ENCODE results near the gene SLC25A30.
"Not testable (repeated sequence)": the region's sequence is repeated elsewhere in the genome, so short reads cannot be mapped to it uniquely, and the experiment has no call there.

Gene SLC25A30

DNA sequence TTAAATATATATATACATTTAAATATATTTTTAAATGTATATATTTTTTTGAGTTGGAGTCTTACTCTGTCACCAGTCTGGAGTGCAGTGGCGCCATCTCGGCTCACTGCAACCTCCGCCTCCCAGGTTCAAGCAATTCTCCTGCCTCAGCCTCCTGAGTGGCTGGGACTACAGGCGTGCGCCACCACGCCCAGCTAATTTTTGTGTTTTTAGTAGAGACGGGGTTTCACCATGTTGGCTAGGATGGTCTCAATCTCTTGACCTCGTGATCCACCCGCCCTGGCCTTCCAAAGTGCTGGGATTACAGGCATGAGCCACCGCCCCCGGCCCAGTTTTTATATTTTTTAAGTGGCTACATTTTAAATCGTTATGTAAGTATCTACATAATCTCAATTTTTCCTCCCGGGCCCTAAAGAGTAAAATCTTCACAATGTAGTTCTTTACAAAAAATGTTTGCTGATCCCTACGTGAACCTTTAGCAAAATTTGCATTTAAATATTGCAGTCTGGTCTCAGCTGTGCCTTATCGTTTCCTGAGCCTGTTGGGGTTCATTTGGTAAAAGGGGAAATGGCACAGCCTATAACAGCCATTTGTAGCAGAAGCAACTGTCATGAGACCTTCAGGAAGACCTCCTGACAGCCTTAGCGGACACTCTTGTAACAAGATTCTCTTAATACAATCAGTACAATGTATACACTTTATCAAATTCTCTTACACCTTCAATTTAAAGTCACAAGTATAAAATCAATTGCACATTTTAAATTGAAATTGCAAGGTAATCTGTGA is 8.1 kb upstream of the SLC25A30 start:
- not testable (repeated sequence) for DNase-seq

DNA sequence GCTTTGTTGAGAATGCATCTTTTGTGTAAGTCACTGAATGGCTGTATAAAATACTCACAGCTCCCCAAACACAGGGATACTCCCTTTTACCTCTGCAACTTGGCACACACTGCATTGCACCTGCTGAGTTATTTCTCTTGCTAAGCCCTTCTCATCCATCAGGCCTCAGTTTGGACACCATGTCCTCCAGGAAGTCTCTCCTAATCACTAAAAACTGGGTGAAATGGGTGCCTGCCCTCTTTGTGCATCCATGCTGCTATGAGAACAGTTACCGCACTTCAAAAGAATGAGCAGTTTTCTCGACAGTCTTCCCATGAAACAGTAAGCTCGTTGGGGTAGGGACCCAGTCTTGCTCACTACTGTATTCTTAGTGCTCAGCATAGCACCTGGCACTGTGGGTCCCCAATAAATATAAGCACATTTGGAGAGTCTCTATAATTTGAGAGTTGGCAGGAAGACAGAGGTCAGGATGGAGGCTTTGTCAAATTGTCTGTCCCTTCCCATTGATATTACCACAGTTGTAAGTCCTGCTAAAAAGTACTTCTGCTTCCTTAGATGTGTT is 4.6 kb upstream of the SLC25A30 start:
- no peak for DNase-seq

DNA sequence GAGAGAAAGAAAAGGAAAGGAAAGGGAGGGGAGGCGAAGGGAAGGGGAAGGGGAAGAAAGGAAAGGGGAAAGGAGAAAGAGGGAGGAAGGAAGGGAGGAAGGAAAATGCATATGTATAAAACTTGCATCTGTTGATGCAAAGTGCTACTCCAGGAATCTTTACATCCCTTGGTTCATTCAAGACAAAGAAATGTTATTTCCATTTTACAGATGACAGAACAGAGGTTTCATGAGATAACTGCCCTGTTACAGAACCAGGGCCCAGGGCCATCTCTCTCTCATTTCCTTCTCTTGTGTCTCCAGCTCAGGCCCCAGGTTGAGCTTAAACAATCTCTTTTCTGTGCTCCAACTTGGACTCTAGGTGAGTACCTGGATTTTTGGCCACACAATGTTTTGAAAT is 1.8 kb upstream of the SLC25A30 start:
- no peak for DNase-seq

DNA sequence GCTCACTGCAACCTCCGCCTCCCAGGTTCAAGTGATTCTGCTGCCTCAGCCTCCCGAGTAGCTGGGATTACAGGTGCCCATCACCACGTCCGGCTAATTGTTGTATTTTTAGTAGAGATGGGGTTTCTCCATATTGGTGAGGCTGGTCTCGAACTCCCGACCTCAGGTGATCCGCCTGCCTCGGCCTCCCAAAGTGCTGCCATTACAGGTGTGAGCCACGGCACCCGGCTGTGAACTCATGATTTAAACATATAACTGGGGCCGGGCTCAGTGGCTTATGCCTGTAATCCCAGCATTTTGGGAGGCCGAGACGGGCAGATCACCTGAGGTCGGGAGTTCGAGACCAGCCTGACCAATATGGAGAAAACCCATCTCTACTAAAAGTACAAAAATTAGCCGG is 1.2 kb upstream of the SLC25A30 start:
- DNase-seq = not testable (repeated sequence)

DNA sequence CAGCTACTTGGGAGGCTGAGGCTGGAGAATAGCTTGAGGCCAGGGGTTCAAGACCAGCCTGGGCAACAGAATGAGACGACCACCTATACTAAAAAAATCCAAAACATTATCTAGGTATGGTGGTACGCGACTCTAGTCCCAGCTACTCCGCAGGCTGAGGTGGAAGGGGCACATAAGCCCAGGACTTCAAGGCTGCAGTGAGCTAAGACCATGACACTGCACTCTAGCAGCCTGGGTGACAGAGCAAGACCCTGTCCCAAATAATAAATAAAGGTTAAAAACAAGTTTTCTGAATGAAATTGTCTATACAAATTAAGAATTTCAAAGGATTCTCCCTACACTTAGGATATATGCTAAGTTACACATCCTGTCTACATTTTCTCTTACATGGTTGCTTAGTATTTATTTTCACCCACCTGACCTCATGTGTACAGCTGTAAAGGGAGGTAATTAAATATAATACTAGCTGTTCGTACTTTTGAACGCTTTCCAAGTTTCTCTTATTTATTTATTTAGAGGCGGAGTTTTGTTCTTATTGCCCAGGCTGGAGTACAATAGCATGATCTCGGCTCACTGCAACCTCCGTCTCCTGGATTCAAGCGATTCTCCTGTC is 1.6 kb downstream of the SLC25A30 start:
- DNase-seq = no peak

DNA sequence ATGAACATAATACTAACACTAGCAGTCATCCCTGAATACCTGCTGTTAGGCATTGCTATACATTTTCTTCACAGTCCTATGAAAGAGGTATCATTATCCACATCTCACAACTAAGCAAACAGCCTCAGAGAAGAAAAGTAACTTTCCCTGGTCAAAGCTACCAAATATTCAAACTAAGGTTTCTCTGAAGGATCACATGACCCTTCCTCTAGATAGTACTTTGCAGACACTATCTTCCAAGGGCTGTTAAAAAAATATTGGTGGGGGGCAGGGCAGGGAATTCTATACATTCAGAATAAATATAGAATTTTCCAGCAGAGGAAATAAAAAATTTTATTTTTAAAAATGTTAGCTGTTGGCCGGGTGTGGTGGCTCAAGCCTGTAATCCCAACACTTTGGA is 3.1 kb downstream of the SLC25A30 start:
- no peak for DNase-seq

DNA sequence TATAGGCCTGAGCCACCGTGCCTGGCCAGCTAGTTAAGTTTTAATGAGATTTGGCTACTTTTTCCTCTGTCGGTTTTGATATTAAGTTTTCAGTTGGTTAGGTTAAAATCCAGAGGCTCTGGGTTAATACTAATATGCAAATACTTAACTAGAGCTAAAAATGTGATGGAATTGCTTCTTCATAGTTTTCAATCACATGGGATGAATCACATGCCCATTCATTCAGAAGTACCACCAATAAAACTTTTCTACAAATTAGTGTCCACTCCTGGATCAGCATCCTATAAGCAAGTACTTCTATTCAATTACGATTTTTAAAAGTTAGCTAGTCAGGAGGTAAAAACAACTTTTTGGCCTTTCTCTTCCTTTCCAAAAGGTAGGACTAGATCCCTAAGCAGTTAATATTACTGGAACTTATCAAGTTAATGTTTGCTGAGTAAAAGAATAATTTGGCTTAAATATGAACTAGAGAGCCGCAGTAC is 4.3 kb downstream of the SLC25A30 start:
- no peak for DNase-seq

DNA sequence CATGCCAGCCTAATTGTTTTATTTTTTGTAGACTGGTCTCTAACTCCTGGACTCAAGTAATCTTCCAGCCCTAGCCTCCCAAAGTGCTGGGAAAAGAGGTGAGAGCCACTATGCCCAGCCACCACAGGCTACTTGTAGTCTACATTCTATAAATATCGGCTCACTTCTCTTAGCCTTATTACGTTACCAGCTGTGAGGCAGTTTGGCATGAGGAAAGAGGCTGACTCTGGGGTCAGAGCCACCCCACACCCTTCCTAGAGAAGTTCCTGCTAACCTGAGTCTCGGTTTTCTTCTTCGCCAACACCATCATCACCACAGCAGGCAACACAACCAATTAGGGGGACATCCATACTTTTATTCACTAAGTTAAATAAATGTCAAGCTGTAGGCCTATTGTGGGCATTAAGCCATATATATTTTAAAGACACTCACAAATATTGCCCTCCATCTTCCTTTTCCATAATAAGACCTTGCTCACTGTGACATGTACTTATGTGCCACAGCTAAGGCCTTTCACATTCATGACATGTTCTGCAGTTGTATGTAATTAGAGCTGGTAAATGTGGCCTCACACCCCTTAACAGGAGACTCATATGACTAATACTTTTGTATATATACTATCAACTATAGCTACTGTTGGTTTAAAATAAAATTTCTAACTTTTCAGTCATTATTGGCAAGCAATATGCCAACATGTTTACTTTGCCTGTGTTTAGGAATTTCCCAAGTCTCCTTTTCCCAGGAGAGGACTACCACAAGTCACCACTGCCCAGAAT is 5.7 kb downstream of the SLC25A30 start:
- no peak for DNase-seq

DNA sequence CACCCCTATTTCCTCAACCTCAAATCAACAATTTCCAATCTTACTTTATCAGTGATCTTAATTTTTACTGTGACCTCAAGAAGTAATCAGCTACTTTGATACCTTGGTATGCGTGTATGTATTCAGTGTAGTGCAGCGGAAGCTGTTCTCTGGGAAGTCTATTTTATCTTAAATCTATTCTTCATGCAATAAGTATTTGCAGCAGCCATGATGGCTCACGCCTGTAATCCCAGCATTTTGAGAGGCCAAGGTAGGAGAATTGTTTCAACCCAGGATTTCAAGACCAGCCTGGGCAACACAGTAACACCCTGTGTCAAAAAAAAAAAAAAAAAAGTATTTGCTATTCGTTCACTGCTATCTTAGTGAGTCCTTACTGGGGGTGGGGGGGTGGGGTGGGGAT is 6.5 kb downstream of the SLC25A30 start:
- no peak for DNase-seq

DNA sequence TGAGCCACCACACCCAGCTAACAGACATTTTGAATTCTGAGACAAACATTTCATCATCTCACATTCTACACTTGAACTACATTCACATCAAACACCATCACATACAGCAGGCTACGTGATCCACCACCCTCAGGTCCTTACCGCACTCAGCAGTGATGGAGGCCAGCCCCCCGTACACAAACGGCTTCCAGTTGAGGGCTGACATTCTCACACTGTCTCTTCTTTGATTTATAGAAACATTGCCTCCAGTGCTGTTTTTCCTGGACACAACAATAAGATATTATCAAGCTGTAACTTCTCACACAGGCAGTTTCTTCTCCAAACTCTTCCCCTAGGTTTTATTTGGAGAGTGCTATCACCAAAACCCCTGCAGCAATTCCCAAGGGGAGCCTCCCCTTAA is 7.0 kb downstream of the SLC25A30 start:
- no peak for DNase-seq

DNA sequence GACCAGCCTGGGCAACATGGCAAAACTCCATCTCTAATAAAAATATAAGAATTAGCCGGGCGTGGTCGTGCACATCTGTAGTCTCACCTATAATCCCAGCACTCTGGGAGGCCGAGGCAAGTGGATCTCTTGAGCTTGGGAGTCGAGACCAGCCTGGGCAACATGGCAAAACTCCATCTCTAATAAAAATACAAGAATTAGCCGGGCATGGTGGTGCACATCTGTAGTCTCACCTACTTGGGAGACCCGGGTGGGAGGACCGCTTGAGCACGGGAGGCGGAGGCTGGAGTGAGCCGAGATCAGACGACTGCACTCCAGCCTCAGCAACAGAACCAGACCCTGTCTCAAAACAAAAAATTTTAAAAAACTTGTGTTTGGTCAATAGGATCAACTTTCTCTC is 7.7 kb downstream of the SLC25A30 start:
- DNase-seq = no peak

DNA sequence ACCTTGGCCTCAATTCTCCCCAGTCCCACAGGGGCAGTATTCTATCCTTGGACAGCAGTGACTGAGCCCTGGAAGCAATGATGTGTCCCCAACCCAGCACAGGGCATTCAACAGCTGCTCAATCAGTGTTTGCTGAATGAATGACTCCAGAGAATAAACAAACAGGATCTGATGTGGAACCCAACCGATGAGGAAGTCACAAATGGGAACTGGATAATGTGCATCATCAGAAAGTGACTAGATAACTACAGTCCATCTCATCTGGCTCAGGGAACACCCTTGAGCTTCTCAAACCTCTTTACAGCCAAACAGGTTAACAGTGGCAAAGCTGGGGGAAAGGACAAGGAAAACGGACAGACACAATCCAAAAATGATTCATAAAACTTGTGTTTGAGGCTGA is 8.2 kb downstream of the SLC25A30 start:
- no peak for DNase-seq

DNA sequence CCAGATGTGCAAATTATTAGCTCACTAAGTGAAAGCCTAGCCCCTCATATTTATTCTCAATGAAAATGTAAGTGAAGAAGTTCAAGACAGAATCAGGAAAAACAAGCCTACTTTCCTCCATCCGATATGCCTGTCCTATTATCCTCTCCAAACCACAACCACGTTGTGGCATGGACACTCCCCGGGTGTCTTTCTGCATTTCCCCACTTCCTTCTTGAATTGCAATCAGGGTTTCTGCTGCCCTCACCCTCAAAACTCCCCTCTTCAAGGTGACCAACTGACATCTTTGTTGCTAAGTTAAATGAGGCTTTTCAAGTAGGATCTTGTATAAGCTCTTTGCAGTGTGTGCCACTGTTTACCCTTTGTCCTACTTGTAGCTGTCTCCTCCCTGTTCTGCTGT is 11.8 kb downstream of the SLC25A30 start:
- DNase-seq = no peak

DNA sequence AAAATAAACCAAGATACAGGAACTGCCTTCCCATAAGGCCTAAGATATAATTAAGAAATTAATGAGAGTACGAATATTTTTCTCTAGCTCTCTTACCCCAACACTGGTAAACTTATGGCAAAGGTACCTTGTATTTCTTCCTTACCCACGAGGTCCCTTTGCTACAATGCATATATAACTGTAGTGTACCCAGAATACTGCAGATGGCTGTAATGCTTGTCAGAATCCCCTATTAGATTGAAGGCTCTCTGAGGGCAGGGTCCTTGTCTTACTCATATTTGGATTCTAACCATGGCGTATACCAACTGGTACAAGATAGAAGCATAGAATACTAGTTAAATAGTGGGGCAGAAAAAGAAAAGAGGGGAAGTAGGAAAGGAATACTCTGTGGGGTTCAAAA is 15.1 kb downstream of the SLC25A30 start:
- DNase-seq = no peak

DNA sequence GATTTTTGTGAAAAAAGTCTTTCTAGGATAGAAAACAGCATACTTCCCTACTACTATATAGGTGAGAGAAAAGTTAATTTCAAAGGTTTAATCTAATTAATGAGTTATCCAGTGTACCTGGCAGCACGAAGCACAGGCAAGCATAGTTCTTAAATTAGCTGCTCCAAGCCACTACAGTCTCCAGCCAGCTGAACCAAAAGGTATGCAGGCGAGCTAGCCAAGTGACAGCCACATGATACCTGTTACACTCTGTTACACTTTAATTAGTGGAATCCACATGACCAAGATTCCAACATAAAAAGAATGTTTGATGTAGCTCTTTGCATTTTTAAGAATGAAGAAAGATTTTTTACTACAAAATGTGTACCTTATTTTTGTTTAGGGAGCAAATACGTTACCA is 15.5 kb downstream of the SLC25A30 start:
- no peak for DNase-seq

DNA sequence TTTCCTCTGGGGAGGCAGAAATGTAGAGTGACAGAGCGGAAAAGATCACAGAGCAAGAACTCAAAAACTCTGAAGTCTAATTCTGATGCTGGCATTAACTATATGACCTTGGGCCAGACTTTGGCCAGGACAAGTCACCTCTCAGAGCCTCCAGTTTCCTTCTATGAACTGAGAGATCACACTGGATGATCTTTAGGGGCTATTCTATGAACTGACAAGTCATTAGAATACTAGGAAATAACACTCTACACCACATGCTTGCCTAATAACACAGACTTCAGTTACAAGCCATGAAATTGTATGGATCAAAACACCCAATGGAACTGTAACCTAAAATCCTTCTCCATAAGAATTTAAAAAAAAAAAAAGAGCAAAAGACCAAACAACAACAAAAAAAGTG is 16.9 kb downstream of the SLC25A30 start:
- DNase-seq = no peak

DNA sequence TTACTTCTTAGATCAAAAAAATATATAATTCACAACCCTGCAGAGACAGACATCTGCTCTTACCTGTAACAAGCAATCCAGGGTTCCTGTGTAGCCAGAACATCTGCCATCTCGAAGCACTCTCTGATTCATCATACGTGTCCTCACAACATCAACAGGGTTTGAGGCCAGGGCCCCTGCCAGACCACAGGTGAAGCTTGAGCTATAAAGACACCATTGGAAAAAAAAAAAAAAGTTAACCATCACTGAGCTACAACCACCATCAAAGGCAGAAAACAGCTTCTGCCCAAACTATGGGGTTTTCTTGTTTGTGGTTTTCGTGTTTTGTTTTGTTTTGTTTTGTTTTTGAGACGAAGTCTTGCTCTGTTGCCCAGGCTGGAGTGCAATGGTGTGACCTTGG is 19.3 kb downstream of the SLC25A30 start:
- no peak for DNase-seq

DNA sequence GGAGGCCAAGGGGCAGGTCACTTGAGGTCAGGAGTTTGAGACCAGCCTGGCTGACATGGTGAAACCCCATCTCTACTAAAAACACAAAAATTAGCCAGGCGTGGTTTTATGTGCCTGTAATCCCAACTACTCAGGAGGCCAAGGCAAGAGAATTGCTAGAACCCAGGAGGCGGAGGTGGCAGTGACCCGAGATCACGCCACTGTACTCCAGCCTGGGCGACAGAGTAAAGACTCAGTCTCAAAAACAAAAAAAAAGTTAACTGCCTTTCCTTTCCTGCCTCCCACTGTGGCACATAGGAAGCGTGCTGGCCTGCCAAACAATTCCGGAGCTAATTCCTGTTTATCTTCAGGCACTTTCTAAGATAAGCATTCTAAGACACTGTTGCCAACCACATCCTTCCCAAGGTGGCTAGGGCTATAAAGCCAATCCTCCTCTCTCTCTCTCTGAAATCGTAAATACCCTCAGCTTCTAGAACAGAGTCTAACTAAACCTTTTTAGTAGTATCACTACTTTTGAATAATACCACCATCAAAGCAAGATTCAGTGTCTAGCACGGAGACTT is 21.6 kb downstream of the SLC25A30 start:
- no peak for DNase-seq

DNA sequence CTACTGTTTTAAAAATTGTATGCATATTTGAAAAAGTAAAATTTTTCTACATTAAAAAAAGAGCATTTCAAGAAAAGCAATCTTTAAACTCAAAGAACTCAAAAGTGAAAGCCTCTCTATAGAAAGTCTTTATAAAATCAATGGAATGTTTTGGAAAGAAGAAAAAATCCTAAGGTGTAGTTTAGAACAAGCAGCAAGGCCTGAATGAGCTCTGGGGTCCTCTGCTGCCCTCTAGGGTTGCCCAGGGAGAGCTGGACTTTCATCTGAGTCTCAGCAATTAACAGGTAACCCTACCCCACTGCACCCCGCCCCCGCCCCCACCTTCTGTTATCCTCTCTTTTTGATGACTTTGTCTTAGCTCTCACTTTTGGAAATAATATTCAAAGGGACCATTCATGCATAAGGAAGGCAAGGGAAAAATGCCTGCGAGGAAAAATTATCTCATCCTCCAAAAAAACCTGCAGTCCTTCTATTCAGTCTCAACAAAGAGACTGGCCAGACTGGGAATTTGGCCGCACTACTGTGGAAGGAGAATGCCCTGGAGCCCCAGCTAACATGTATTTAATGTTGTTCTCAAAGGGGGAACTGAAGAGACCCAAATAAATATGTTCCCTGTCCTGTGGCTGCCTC is 24.1 kb downstream of the SLC25A30 start:
- no peak for DNase-seq

DNA sequence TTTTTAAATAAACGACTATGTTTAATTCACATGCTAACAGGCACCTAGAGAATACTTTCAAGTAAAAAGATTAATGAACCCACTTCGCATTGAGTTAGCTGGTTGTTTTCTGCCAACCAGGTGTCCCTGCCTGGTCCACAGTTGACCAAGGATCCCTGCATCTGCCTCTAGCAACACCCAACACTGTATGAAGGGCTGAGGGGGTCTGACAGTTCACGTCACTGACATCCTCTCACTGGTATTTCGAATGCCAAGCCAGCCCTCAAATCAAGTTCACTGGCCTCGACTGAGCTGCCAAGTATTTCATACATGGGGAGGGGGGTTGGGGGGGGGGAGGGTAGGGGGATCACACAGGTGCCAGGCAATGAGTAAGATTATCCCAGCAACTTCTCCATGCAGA is 25.4 kb downstream of the SLC25A30 start:
- no peak for DNase-seq

DNA sequence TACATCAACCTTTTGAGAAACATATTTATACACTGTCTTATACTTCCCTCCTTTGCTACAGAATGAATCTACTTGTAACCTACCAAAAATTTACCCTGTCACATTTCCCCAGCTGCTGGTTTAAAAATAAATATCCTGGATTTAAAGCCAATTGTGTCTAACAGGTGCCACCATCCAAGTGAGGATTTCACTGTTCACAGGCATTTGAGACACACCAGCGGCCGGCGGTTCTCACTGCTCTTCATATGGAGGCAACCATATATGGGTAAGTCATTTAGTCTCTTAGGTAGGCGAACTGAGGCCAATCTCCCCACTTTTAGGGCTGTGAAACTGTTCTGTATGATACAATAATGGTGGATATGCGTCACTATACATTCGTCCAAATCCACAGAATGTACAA is 26.2 kb downstream of the SLC25A30 start:
- DNase-seq = no peak

DNA sequence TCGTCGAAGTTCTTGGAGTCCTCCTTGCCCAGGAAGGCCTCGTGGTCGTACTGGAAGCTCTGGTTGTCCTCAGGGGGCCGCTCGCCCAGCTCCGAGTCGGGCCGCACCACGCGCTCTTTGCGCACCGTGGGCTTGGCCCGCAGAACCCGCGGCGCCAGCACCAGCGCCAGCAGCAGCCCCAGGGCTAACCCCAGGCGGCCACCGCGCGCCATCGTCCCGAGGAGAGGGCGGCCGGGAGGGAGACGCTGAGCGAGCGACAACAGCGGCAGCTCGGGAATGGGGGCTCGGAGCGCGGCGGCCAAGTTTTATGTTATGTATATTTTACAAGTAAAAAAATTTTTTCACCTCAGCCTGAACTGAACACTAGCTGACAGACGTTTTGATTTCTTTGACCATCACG is 27.0 kb downstream of the SLC25A30 start:
- DNase-seq = not testable (repeated sequence)

DNA sequence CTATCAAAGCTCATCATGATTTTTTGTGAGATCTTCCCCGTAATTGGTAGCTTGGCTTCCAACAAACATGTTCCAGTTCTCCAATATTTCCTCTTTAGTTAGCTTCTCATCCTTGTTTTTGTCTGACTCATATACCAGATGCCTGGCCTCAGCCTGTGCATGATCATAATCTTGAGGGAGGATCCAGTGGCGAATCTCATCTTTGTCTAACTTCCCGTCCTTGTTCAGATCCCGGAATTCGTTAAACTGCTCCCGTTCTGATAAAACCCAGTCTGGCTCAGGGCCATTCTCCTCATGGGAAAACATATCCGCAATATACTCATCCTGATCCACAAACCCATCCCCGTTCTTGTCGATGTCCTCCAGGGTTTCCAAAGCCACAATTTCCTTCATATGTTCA is 27.8 kb downstream of the SLC25A30 start:
- DNase-seq = not testable (repeated sequence)
